ENCODE data around the gene FGD5.

FGD5 gene

GRCh38 chr3:14794435-14794834 lies 24.3 kb upstream of the FGD5 start:
- H3K4me3 ChIP-seq (replicated peaks in 1 of 2; ENCODE audit: low read depth in 2 of 2, low read length in 2 of 2), result no peak overlapping the region
- TF ChIP-seq CTCF (IDR thresholded peaks at IDR 0.05; ENCODE audit: low read depth, low read length), result no peak
- DNase-seq (ENCODE audit: low read depth in 2 of 2), result no peak

GRCh38 chr3:14795996-14796395 lies 22.8 kb upstream of the FGD5 start:
- no peak for DNase-seq (ENCODE audit: low read depth in 2 of 2)
- TF ChIP-seq CTCF (IDR thresholded peaks at IDR 0.05; ENCODE audit: low read depth, low read length), result no peak
- no peak overlapping the region for H3K4me3 ChIP-seq (replicated peaks in 1 of 2; ENCODE audit: low read depth in 2 of 2, low read length in 2 of 2)

- no peak overlapping the region for H3K4me3 ChIP-seq (replicated peaks in 1 of 2; ENCODE audit: low read depth in 2 of 2, low read length in 2 of 2)
- TF ChIP-seq CTCF (IDR thresholded peaks at IDR 0.05; ENCODE audit: low read depth, low read length), result no peak
- DNase-seq (ENCODE audit: low read depth in 2 of 2), result no peak
These were observed 22.2 kb upstream of the FGD5 start for GRCh38 chr3:14796403-14797077.

- no peak overlapping the region for H3K4me3 ChIP-seq (replicated peaks in 1 of 2; ENCODE audit: low read depth in 2 of 2, low read length in 2 of 2)
- no peak for TF ChIP-seq CTCF (IDR thresholded peaks at IDR 0.05; ENCODE audit: low read depth, low read length)
- DNase-seq (ENCODE audit: low read depth in 2 of 2), result no peak
These were observed 21.0 kb upstream of the FGD5 start for GRCh38 chr3:14797731-14798130.

- DNase-seq (ENCODE audit: low read depth in 2 of 2), result no peak
- H3K4me3 ChIP-seq (replicated peaks in 1 of 2; ENCODE audit: low read depth in 2 of 2, low read length in 2 of 2), result no peak overlapping the region
- TF ChIP-seq CTCF (IDR thresholded peaks at IDR 0.05; ENCODE audit: low read depth, low read length), result no peak
These were observed 20.5 kb upstream of the FGD5 start for GRCh38 chr3:14798231-14798630.

GRCh38 chr3:14799146-14799545 lies 19.6 kb upstream of the FGD5 start:
- TF ChIP-seq CTCF (IDR thresholded peaks at IDR 0.05; ENCODE audit: low read depth, low read length), result no peak
- no peak for DNase-seq (ENCODE audit: low read depth in 2 of 2)
- H3K4me3 ChIP-seq (replicated peaks in 1 of 2; ENCODE audit: low read depth in 2 of 2, low read length in 2 of 2), result no peak overlapping the region

- H3K4me3 ChIP-seq (replicated peaks in 1 of 2; ENCODE audit: low read depth in 2 of 2, low read length in 2 of 2), result no peak overlapping the region
- no peak for TF ChIP-seq CTCF (IDR thresholded peaks at IDR 0.05; ENCODE audit: low read depth, low read length)
- DNase-seq (ENCODE audit: low read depth in 2 of 2), result no peak
These were observed 17.7 kb upstream of the FGD5 start for GRCh38 chr3:14801031-14801430.
